Body of pancreas (tissue), 4 donors: Measurements from ENCODE around the gene S100A1.

Experiments
- CTCF ChIP-seq, 7 experiments: fragments of 450-650 bp in 4 of 7; fragments of 200-600 bp in 3 of 7; sonication (generic) in 3 of 7; IDR thresholded peaks; one replicate each; pipeline ENCODE4 v1.5.1; 2016 to 2019; ENCODE audit warnings: antibody characterized with exemption in 7 of 7
- POLR2A ChIP-seq, 3 donors: fragments of 450-650 bp; IDR thresholded peaks; one replicate each; pipeline ENCODE4 v1.6.1; 2016; ENCODE audit warnings: antibody characterized with exemption in 3 of 3, mild to moderate bottlenecking in 2 of 3

- TF ChIP-seq CTCF (IDR thresholded peaks at IDR 0.05) = no peak
- TF ChIP-seq POLR2A (IDR thresholded peaks at IDR 0.05) = peak in 1 of 3 donors; percentile 12
Measured at GRCh38 chr1:153661111-153661708, 33.0 kb downstream of the S100A1 start.
